ENCODE measurements around the gene SYT11.

GRCh38 chr1:155929057-155929456 is 69.7 kb downstream of the SYT11 start:
- TF ChIP-seq CTCF (IDR thresholded peaks at IDR 0.05), result no peak
- TF ChIP-seq POLR2A (IDR thresholded peaks at IDR 0.05), result no peak
- TF ChIP-seq EP300 (IDR thresholded peaks at IDR 0.05), result no peak
